ENCODE results near the gene GRK5.

Gene GRK5

GRCh38 chr10:119327096-119327745, 119.8 kb downstream of the GRK5 start:
- Mint-ChIP-seq H3K27me3 (no peaks in the 10 kb centered on the region), H3K27ac (ENCODE audit: low read depth) (peak overlapping the region; percentile 46), H3K9me3 (no peaks in the 10 kb centered on the region), H3K4me3 (no peak overlapping the region), H3K36me3 (ENCODE audit: insufficient read depth) (peaks cover 3% of the 10 kb centered on the region), H3K4me1 (peaks cover 2% of the 10 kb centered on the region)
- ATAC-seq (replicated peaks; ENCODE audit: extremely low read depth, poor library complexity, severe bottlenecking) (no peak), DNase-seq (ENCODE audit: low spot score in 2 of 2) (no peak)

DNA sequence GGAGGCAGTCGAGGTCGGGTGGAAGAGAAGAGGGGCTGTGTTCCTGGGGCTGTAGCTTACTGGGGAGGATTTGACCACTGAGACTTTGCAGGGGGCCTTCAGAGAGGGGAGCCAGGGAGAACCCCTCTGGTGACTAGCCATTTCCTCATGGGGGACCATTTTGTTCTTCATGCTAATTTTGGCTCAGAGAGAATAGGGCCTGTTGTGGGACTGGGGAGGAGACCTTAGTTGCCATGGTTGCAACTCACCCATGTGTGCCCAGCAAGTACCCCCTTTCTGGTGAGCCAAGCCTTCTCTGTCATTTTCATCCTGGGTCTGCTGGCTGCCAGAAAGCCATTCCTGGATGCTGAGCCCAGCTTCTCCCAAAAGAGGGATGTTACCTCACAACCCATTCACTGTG, 120.9 kb downstream of the GRK5 start:
- no peaks in the 10 kb centered on the region for H3K27me3 Mint-ChIP-seq
- H3K9me3 Mint-ChIP-seq: no peaks in the 10 kb centered on the region
- peak overlapping the region; percentile 46 for H3K27ac Mint-ChIP-seq (ENCODE audit: low read depth)
- peaks cover 3% of the 10 kb centered on the region for H3K36me3 Mint-ChIP-seq (ENCODE audit: insufficient read depth)
- H3K4me3 Mint-ChIP-seq: no peak overlapping the region
- no peak for ATAC-seq (replicated peaks; ENCODE audit: extremely low read depth, poor library complexity, severe bottlenecking)
- H3K4me1 Mint-ChIP-seq: peaks cover 7% of the 10 kb centered on the region
- no peak for DNase-seq (ENCODE audit: low spot score in 2 of 2)

GRCh38 chr10:119330342-119330741, 123.0 kb downstream of the GRK5 start:
- H3K27ac Mint-ChIP-seq (ENCODE audit: low read depth): no peak overlapping the region
- ATAC-seq (replicated peaks; ENCODE audit: extremely low read depth, poor library complexity, severe bottlenecking): no peak
- H3K27me3 Mint-ChIP-seq: no peaks in the 10 kb centered on the region
- no peak overlapping the region for H3K4me3 Mint-ChIP-seq
- peaks cover 7% of the 10 kb centered on the region for H3K4me1 Mint-ChIP-seq
- no peaks in the 10 kb centered on the region for H3K9me3 Mint-ChIP-seq
- DNase-seq (ENCODE audit: low spot score in 2 of 2): no peak
- H3K36me3 Mint-ChIP-seq (ENCODE audit: insufficient read depth): peaks cover 3% of the 10 kb centered on the region

- H3K4me3 Mint-ChIP-seq: no peak overlapping the region
- H3K27ac Mint-ChIP-seq (ENCODE audit: low read depth): no peak overlapping the region
These were observed 123.7 kb downstream of the GRK5 start for GRCh38 chr10:119331061-119331460.

GRCh38 chr10:119333146-119333792, 125.9 kb downstream of the GRK5 start:
- no peak overlapping the region for H3K4me3 Mint-ChIP-seq
- H3K9me3 Mint-ChIP-seq: no peaks in the 10 kb centered on the region
- ATAC-seq (replicated peaks; ENCODE audit: extremely low read depth, poor library complexity, severe bottlenecking) (peak; percentile 72), DNase-seq (ENCODE audit: low spot score in 2 of 2) (no peak)
- no peak overlapping the region for H3K27ac Mint-ChIP-seq (ENCODE audit: low read depth)
- no peaks in the 10 kb centered on the region for H3K27me3 Mint-ChIP-seq
- H3K4me1 Mint-ChIP-seq: peaks cover 7% of the 10 kb centered on the region
- peaks cover 6% of the 10 kb centered on the region for H3K36me3 Mint-ChIP-seq (ENCODE audit: insufficient read depth)

More at GRCh38 chr10:119331061-119331460, 123.7 kb downstream of the GRK5 start:
- Mint-ChIP-seq H3K4me1 (peaks cover 7% of the 10 kb centered on the region), H3K27me3 (no peaks in the 10 kb centered on the region), H3K9me3 (no peaks in the 10 kb centered on the region), H3K36me3 (ENCODE audit: insufficient read depth) (peaks cover 3% of the 10 kb centered on the region)
- ATAC-seq (replicated peaks; ENCODE audit: extremely low read depth, poor library complexity, severe bottlenecking) (no peak), DNase-seq (ENCODE audit: low spot score in 2 of 2) (no peak)

DNA sequence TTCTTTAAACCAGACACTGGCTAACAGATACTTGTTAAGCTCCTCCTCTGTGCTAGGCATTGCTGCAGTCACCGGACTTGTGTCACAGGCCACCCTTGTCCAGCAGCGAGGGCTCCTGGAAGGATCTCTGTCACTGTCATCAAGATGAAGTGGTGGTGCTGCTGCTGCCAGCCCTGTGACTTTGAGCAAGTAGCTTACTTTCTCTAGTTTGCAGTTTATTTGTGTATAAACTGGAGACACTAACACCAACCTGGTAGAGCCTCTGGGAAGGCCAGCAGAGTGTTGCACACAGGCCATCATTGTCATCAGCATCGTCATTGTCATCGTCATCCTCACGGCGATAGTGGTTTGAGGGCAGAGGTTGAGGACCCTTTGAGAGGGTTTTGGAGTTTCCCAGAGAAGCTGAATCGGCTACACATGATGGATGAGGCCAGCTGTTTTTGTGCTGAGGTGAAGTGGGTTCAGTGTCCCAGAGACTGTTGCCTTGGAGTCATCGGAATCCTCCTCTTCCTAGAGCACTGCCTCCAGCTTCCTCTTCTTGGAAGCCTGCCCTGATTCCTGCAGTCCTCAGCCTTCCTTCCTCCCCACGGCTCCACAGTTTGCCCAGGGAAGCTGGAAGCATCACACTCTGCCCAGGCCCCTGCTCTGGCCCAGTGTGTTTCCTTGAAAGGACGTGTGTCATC, 128.4 kb downstream of the GRK5 start:
- no peaks in the 10 kb centered on the region for H3K27me3 Mint-ChIP-seq
- peak overlapping the region; percentile 13 for H3K27ac Mint-ChIP-seq (ENCODE audit: low read depth)
- ATAC-seq (replicated peaks; ENCODE audit: extremely low read depth, poor library complexity, severe bottlenecking) (no peak), DNase-seq (ENCODE audit: low spot score in 2 of 2) (no peak)
- peaks cover 5% of the 10 kb centered on the region for H3K36me3 Mint-ChIP-seq (ENCODE audit: insufficient read depth)
- no peaks in the 10 kb centered on the region for H3K9me3 Mint-ChIP-seq
- H3K4me3 Mint-ChIP-seq: no peak overlapping the region
- peaks cover 8% of the 10 kb centered on the region for H3K4me1 Mint-ChIP-seq

DNA sequence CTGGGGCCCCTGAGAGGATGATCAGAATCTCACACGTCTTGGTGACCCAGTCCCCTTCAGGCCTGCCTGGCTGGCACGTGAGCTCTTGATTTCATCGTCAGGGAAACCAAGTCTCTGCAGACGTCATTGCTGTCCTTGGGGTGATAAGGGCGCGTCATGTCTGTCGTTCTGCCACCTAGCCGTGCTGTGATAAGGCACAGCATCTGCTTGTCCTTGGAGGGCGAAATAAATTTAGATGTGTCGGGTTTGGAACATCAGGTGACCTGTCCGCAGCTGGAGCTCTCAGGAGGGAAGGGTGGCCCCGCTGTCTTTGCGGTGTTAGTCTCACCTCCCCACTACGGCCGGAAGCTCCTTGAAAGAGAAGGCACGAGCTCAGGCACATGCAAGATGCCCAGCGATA, 129.2 kb downstream of the GRK5 start:
- no peak overlapping the region for H3K27ac Mint-ChIP-seq (ENCODE audit: low read depth)
- no peak for DNase-seq (ENCODE audit: low spot score in 2 of 2)
- no peak overlapping the region for H3K4me3 Mint-ChIP-seq
- peaks cover 5% of the 10 kb centered on the region for H3K36me3 Mint-ChIP-seq (ENCODE audit: insufficient read depth)
- no peaks in the 10 kb centered on the region for H3K9me3 Mint-ChIP-seq
- H3K4me1 Mint-ChIP-seq: peaks cover 15% of the 10 kb centered on the region
- H3K27me3 Mint-ChIP-seq: no peaks in the 10 kb centered on the region
- ATAC-seq (replicated peaks; ENCODE audit: extremely low read depth, poor library complexity, severe bottlenecking): no peak

DNA sequence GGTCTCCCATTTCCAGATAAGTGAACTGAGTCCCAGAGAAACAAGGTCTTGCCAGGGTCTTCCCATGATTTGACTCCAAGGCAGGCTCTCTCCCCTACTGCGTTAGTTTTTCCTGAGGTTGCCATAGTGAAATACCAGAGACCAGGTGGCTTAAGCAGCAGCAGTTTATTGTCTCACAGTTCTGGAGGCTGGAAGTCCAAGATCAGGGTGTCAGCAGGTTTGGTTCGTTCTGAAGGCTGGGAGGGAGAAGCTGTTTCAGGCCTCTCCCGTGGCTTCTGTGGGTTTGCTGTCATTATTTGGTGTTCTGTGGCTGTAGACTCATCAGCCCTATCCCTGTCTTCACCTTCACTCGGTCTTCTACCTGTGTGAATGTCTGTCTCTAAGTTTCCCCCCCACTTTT, 129.9 kb downstream of the GRK5 start:
- peaks cover 5% of the 10 kb centered on the region for H3K36me3 Mint-ChIP-seq (ENCODE audit: insufficient read depth)

DNA sequence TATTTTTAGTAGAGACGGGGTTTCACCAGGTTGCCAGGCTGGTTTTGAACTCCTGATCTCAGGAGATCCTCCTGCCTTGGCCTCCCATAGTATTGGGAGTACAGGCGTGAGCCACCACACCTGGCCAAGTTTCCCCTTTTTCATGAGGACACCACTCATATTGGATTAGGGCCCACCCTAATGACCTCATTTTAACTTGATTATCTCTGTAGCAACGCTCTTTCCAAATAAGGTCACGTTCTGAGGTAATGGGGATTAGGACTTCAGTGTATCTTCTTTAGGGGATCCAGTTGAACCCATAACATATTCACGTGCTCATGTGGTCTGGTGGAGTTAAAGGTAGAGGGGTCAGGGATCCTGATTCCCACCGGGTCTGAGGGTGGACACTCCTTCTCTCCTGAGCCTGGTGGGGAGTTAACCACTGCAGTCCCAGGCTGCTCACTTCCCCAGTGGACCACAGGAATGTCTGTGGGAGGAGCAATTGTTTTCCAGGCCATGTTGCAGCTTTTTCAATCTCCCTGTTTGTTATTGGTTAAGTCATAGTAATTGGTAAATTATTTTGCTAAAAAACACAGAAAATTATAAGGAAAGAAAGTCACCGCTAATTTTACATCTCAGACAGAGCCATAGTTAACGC, 130.5 kb downstream of the GRK5 start:
- H3K27me3 Mint-ChIP-seq: no peaks in the 10 kb centered on the region
- peaks cover 5% of the 10 kb centered on the region for H3K36me3 Mint-ChIP-seq (ENCODE audit: insufficient read depth)
- ATAC-seq (replicated peaks; ENCODE audit: extremely low read depth, poor library complexity, severe bottlenecking): no peak
- DNase-seq (ENCODE audit: low spot score in 2 of 2): no peak
- H3K4me1 Mint-ChIP-seq: peaks cover 11% of the 10 kb centered on the region
- H3K27ac Mint-ChIP-seq (ENCODE audit: low read depth): no peak overlapping the region
- H3K4me3 Mint-ChIP-seq: no peak overlapping the region
- H3K9me3 Mint-ChIP-seq: no peaks in the 10 kb centered on the region

More for the DNA sequence above, 129.9 kb downstream of the GRK5 start:
- no peak for ATAC-seq (replicated peaks; ENCODE audit: extremely low read depth, poor library complexity, severe bottlenecking)
- DNase-seq (ENCODE audit: low spot score in 2 of 2): no peak
- Mint-ChIP-seq H3K4me1 (peaks cover 16% of the 10 kb centered on the region), H3K9me3 (no peaks in the 10 kb centered on the region), H3K4me3 (no peak overlapping the region), H3K27ac (ENCODE audit: low read depth) (no peak overlapping the region), H3K27me3 (no peaks in the 10 kb centered on the region)

DNA sequence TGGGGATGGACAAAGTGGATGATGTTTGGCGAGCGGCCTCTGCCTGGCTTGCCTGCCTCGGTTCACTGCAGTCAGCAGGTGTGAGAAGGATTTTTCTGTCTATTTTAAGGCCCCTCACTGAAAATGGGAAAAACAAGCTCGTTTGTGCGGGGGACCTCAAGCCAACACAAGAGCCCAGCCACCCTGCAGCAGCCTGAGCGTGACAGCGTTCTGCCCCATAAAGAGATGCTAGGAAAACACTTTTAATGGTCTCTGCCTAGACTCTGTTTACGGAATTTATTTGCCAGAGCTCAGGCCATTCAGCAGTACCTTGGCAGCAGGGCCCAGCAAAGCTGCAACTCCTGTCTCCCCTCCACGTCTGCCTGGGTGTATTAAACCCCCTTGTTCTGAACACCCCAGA, 131.7 kb downstream of the GRK5 start:
- peaks cover 9% of the 10 kb centered on the region for H3K4me1 Mint-ChIP-seq
- ATAC-seq (replicated peaks; ENCODE audit: extremely low read depth, poor library complexity, severe bottlenecking) (no peak), DNase-seq (ENCODE audit: low spot score in 2 of 2) (no peak)
- no peaks in the 10 kb centered on the region for H3K9me3 Mint-ChIP-seq
- H3K27ac Mint-ChIP-seq (ENCODE audit: low read depth): no peak overlapping the region
- H3K36me3 Mint-ChIP-seq (ENCODE audit: insufficient read depth): peaks cover 5% of the 10 kb centered on the region
- no peaks in the 10 kb centered on the region for H3K27me3 Mint-ChIP-seq
- H3K4me3 Mint-ChIP-seq: no peak overlapping the region

- Mint-ChIP-seq H3K27me3 (no peaks in the 10 kb centered on the region), H3K9me3 (no peaks in the 10 kb centered on the region), H3K4me1 (peaks cover 16% of the 10 kb centered on the region), H3K4me3 (no peak overlapping the region), H3K36me3 (ENCODE audit: insufficient read depth) (peaks cover 5% of the 10 kb centered on the region), H3K27ac (ENCODE audit: low read depth) (peak overlapping the region; percentile 87)
- ATAC-seq (replicated peaks; ENCODE audit: extremely low read depth, poor library complexity, severe bottlenecking): no peak
- no peak for DNase-seq (ENCODE audit: low spot score in 2 of 2)
These were observed 133.6 kb downstream of the GRK5 start for GRCh38 chr10:119340893-119341458.

DNA sequence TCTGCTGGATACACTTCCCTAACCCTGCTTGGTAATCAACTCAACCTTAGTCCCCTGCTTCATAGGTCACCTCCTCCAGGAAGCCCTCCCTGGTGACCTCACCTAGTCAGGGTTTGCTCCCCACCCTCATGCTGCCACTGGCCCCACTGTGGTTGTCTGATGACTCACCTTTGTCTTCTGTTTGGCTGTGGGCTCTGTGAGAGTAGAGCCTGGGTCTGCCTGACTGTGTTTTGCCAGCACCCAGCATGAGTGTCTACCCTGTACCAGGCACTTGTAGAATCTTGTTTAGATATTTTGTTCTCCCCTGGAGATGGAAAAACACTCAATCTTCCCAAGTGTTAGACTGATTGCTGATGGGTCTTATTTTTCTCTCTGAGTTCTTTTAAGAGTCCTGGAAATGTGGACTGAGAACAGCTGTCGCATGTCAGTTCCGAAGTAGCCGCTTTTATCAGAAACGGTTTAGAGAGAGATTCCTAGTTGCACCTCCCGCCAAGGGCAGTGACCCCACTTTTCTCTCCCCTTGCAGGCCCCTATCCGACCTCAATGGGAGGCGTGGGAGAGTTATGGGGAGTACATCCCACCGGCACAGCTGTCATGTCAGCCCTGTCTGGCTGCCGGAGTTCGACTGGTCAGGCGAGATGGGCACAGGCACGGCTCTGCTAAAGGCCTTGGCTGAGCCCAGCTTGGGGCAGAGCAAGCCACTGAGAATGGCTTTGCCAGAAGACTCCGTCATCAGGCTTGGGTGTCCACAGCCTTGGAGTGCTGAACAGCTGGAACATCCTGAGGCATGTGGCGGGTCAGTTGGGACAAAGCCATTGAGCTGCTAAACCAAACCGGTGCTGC, 134.3 kb downstream of the GRK5 start:
- DNase-seq (ENCODE audit: low spot score in 2 of 2): no peak
- peak; percentile 10 for ATAC-seq (replicated peaks; ENCODE audit: extremely low read depth, poor library complexity, severe bottlenecking)
- H3K4me3 Mint-ChIP-seq: no peak overlapping the region
- no peaks in the 10 kb centered on the region for H3K9me3 Mint-ChIP-seq
- H3K36me3 Mint-ChIP-seq (ENCODE audit: insufficient read depth): peaks cover 5% of the 10 kb centered on the region
- no peaks in the 10 kb centered on the region for H3K27me3 Mint-ChIP-seq
- peaks cover 16% of the 10 kb centered on the region for H3K4me1 Mint-ChIP-seq
- peak overlapping the region; percentile 87 for H3K27ac Mint-ChIP-seq (ENCODE audit: low read depth)
